Mucosa of descending colon (tissue), 3 donors: ENCODE measurements around the gene NTNG1. TPM values are rescaled to one million over a fixed set of nuclear protein-coding genes. Genes with fewer than 3 reads are reported as not detected.

Experiments
- ATAC-seq: fragments of 200-7000 bp; cut with Tn5 transposase; one replicate; pipeline ENCODE4 v1.9.1; 2020; ENCODE audit warnings: mild to moderate bottlenecking, moderate library complexity
- DNase-seq, 3 donors: peaks; one replicate each; pipeline ENCODE4 v3.0.0-alpha.2; 2020
- H3K36me3 ChIP-seq: fragments of 200-600 bp; one replicate; pipeline ENCODE4 v1.8.0; 2021; ENCODE audit warnings: low read depth, mild to moderate bottlenecking
- H3K4me1 ChIP-seq: fragments of 200-600 bp; one replicate; pipeline ENCODE4 v1.8.0; 2021; ENCODE audit warnings: low read depth, mild to moderate bottlenecking
- H3K4me3 ChIP-seq: fragments of 200-600 bp; one replicate; pipeline ENCODE4 v1.8.0; 2021; ENCODE audit warnings: mild to moderate bottlenecking
- H3K9me3 ChIP-seq: fragments of 200-600 bp; one replicate; pipeline ENCODE4 v1.8.0; 2021; ENCODE audit warnings: mild to moderate bottlenecking
- intact Hi-C, 2 donors: fragments of 100-400 bp; cut with DNase I in 1 of 2; cut with micrococcal nuclease in 1 of 2; formaldehyde crosslinking; loops; one replicate each; pipeline versions ENCODE4 v1.11.0 to v1.11.1; 2022; cut with DNase I, micrococcal nuclease
- total RNA-seq, 3 donors: library from RNA; stranded (reverse); fragmentation: NEBNext Ultra II Directional in 2 of 3; extraction: Animal tissue kit (Norgen Biotek cat#: 25700) in 2 of 3; gene quantifications; one replicate each; pipeline versions ENCODE4 v1.2.1 to v1.2.4, GENCODE V29; 2021 to 2023
- TF ChIP-seq, protein P1 (sequence below): fragments of 200-600 bp; IDR thresholded peaks from one replicate; pipeline ENCODE4 v1.8.0; 2022; ENCODE audit warnings: antibody characterized with exemption, mild to moderate bottlenecking
- donor health status: DM: no; HTN: no; CAD: no; lungs with moderate emphysema.
- donor health status: DM: no; HTN: no; CAD: no.
- donor health status: DM: no; HTN: yes; CAD: no.

The NTNG1 gene
- total RNA-seq, 3 donors from 2014 or later = 0.23 to 2.5 (median 1.3) TPM

DNA sequence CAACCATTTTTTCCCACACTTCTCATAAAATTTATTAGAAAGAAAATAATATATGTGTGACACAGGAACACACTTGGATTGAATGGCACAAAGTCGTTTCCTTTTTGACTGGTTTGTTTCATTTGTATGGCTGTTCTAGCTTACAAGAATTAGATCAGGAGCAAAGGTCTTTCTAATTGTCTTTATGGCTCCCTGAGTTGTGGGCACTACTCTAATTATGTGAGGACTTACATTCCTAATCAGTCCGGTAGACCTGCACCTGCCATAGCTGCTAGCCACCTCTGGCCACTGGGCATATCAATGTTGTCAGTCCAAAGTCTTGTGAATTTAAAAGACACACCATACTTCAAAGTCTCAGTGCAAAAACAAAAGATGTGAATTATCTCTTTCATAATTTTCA, 346.7 kb downstream of the NTNG1 start:
- Histone ChIP-seq H3K4me1 (no peaks in the 10 kb centered on the region), H3K4me3 (no peak overlapping the region), H3K9me3 (no peaks in the 10 kb centered on the region), H3K36me3 (no peaks in the 10 kb centered on the region)
- no peak for ATAC-seq
- DNase-seq = no peak
- TF ChIP-seq, protein P1, sequence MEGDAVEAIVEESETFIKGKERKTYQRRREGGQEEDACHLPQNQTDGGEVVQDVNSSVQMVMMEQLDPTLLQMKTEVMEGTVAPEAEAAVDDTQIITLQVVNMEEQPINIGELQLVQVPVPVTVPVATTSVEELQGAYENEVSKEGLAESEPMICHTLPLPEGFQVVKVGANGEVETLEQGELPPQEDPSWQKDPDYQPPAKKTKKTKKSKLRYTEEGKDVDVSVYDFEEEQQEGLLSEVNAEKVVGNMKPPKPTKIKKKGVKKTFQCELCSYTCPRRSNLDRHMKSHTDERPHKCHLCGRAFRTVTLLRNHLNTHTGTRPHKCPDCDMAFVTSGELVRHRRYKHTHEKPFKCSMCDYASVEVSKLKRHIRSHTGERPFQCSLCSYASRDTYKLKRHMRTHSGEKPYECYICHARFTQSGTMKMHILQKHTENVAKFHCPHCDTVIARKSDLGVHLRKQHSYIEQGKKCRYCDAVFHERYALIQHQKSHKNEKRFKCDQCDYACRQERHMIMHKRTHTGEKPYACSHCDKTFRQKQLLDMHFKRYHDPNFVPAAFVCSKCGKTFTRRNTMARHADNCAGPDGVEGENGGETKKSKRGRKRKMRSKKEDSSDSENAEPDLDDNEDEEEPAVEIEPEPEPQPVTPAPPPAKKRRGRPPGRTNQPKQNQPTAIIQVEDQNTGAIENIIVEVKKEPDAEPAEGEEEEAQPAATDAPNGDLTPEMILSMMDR = no peak
- intact Hi-C loops = no loop called here

DNA sequence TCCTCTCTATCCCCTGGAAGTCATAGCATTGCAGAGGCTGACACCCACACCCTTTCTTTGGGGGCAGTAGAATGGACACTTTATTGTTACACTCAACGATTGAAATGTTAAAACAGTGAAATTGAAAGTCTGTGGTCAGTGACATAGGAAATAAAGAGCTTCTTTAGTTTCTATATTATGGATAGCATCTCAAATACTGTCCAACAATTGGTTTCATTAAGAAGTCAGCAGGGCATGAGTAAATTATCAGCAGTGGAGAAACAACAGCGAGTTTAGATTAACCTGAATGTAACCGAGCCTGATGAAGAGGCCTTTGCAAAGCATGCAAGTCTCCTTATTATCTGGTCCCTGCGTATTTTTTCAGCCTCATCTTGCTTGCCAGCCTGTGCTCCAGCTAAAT, 350.7 kb downstream of the NTNG1 start:
- H3K9me3 ChIP-seq = no peaks in the 10 kb centered on the region
- DNase-seq (no peak), ATAC-seq (no peak)
- intact Hi-C loops = no loop called here
- no peaks in the 10 kb centered on the region for H3K4me1 ChIP-seq
- H3K4me3 ChIP-seq = no peak overlapping the region
- no peaks in the 10 kb centered on the region for H3K36me3 ChIP-seq
- TF ChIP-seq, protein P1 = no peak

DNA sequence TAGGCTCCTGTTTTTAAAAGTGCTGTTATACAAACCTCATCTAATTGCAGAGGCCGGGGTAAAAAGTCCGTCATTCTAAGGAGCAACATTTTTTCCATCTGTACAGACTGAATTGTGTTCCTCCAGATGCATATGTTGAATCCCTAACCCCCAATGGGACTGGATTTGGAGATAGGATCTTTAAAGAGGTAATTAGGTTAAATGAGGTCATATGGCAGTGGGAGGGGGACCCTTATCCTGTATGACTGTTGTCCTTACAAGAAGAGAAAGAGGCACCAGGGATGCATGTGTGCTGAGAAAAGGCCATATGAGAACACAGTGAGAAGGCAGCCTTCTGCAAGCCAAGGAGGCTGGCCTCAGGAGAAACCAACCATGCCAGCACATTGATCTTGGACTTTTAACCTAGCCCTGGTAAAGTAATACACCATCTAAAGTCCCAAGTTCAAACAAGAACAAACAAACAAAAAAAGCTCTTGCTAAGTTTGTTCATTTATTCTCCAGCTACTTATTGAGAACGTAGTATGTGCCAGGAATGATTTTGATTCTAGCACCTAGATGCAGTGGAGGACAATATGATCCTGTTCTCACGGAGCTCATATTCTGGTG, 352.4 kb downstream of the NTNG1 start:
- TF ChIP-seq, protein P1 = no peak
- DNase-seq = no peak
- no peak for ATAC-seq
- Histone ChIP-seq H3K4me1 (no peaks in the 10 kb centered on the region), H3K9me3 (no peaks in the 10 kb centered on the region), H3K4me3 (no peak overlapping the region), H3K36me3 (no peaks in the 10 kb centered on the region)
- intact Hi-C loops = no loop called here

DNA sequence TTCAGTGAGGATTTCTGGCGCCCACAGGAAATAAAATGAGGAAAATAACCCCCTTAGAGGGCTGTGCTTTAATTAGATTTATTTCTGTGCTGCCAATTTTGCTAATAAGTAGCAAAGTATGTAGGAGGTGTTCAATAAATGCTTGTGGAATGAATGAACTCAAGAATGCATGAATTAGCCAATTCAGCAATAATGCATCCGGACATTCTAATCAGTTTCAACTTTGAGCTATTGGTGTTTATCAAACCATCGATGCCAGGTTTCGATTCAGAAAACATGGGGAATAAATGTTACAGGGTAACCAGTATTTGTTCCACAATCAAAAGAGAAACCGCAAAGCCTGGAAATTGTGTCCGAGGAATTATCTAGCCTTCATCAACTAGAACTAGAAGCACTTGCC, 353.2 kb downstream of the NTNG1 start:
- ATAC-seq = no peak
- Histone ChIP-seq H3K4me3 (no peak overlapping the region), H3K9me3 (no peaks in the 10 kb centered on the region), H3K36me3 (no peaks in the 10 kb centered on the region), H3K4me1 (no peaks in the 10 kb centered on the region)
- intact Hi-C loops = no loop called here
- no peak for DNase-seq
- TF ChIP-seq, protein P1 = no peak

DNA sequence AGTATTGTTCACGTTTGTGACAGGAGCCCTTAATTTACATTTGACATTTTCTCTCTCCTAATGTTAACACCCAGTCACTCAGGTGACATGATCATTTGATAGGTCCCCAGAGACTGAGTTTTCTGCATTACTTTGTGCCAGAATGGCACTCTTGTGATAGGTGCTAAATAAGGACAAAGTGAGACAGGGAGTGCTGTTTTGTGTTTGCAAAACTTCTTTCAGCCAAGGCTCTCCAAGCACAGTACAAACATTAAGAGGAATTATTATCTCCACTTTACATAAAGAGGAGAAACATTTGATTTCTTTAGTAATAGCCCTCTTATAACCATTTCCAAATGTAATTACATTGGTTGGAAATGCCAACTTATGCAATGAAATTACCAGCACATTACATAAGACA, 355.2 kb downstream of the NTNG1 start:
- no peaks in the 10 kb centered on the region for H3K9me3 ChIP-seq
- intact Hi-C loops = no loop called here
- no peak for DNase-seq

More for the DNA sequence above, 355.2 kb downstream of the NTNG1 start:
- Histone ChIP-seq H3K4me3 (no peak overlapping the region), H3K4me1 (no peaks in the 10 kb centered on the region), H3K36me3 (no peaks in the 10 kb centered on the region)
- no peak for ATAC-seq
- TF ChIP-seq, protein P1 = no peak
